A549 (cell line): ENCODE results near the gene TAOK3. TPM values are rescaled to one million over a fixed set of nuclear protein-coding genes. Genes with fewer than 3 reads are reported as not detected.

ENCODE experiments used
- ATAC-seq, 2 experiments: fragments of 200-7000 bp in 1 of 2; fragments of >200 bp in 1 of 2; cut with Nextera tagmentation in 1 of 2; cut with Tn5 transposase in 1 of 2; 3 replicates each; pipeline versions ENCODE4 v1.8.0 to v1.9.1; 2018 to 2020; ENCODE audit warnings: mild to moderate bottlenecking in 1 of 2, moderate library complexity in 1 of 2
- CTCF ChIA-PET: fragments of 300-600 bp; sonication (Branson Sonifier 250); formaldehyde crosslinking; extraction: SDS; loops from one replicate; lab custom pipeline; 2021; ENCODE audit warnings: antibody characterized with exemption, inconsistent platforms; lab: Yijun Ruan, JAX
- POLR2A ChIA-PET: fragments of 350-600 bp; formaldehyde crosslinking; extraction: SDS; loops from one replicate; lab custom pipeline; 2021; ENCODE audit warnings: antibody characterized with exemption, inconsistent platforms; lab: Yijun Ruan, JAX
- DNase-seq, 2 experiments: peaks; one replicate each; pipeline versions ENCODE4 v3.0.0 to v3.0.0-alpha.2; 2011 to 2016; ENCODE audit warnings: low read depth in 1 of 2, low spot score in 1 of 2
- FAIRE-seq: peaks from 2 replicates; lab custom pipeline; 2011; peaks lifted over from hg19 to GRCh38; lab: Jason Lieb, UNC
- H3K27ac ChIP-seq, 2 experiments: fragments of >200 bp; sonication (Bioruptor Twin); formaldehyde crosslinking; 3 replicates each; pipeline ENCODE4 v1.5.1; 2016 to 2017
- H3K4me1 ChIP-seq: fragments of >200 bp; sonication (Bioruptor Twin); formaldehyde crosslinking; 3 replicates; pipeline ENCODE4 v1.6.1; 2016
- H3K4me2 ChIP-seq: fragments of >200 bp; sonication (Bioruptor Twin); formaldehyde crosslinking; 3 replicates; pipeline ENCODE4 v1.6.1; 2016
- H3K4me3 ChIP-seq: fragments of >200 bp; sonication (Bioruptor Twin); formaldehyde crosslinking; 3 replicates; pipeline ENCODE4 v1.5.1; 2016
- H3K9me3 ChIP-seq: fragments of >200 bp; sonication (Bioruptor Twin); formaldehyde crosslinking; 3 replicates; pipeline ENCODE4 v1.6.1; 2016
- BHLHE40 ChIP-seq: IDR thresholded peaks from 2 replicates; pipeline ENCODE4 v1.6.1; 2012; ENCODE audit warnings: low read depth, low read length, inconsistent platforms
- CBX2 ChIP-seq: fragments of 200-600 bp; sonication (generic); IDR thresholded peaks from 2 replicates; pipeline ENCODE4 v1.6.1; 2016; ENCODE audit warnings: low read depth, mild to moderate bottlenecking, borderline replicate concordance
- CEBPB ChIP-seq, 2 experiments: fragments of >200 bp in 1 of 2; sonication (Bioruptor Twin) in 1 of 2; formaldehyde crosslinking in 1 of 2; IDR thresholded peaks; 2 replicates each; pipeline ENCODE4 v1.6.1; 2012 to 2016
- CHD4 ChIP-seq: fragments of 200-600 bp; sonication (generic); IDR thresholded peaks from 2 replicates; pipeline ENCODE4 v1.6.1; 2016; ENCODE audit warnings: antibody characterized with exemption, mild to moderate bottlenecking, borderline replicate concordance
- EHF ChIP-seq: fragments of 250-450 bp; sonication (Bioruptor Pico); IDR thresholded peaks from 2 replicates; pipeline ENCODE4 v1.5.0; 2020; ENCODE audit warnings: mild to moderate bottlenecking
- EHMT2 ChIP-seq: fragments of 200-600 bp; sonication (generic); IDR thresholded peaks from 2 replicates; pipeline ENCODE4 v1.6.1; 2016; ENCODE audit warnings: antibody characterized with exemption, low read depth, mild to moderate bottlenecking, moderate library complexity
- FOSL2 ChIP-seq, 2 experiments: fragments of 450-650 bp in 1 of 2; fragments of >200 bp in 1 of 2; sonication (Bioruptor Twin) in 1 of 2; formaldehyde crosslinking; IDR thresholded peaks; 2 replicates each; pipeline versions ENCODE4 v1.5.0 to v1.6.1; 2016 to 2020; ENCODE audit warnings: mild to moderate bottlenecking in 1 of 2, moderate library complexity in 1 of 2
- FOXS1 ChIP-seq: fragments of 250-450 bp; sonication (Bioruptor Pico); IDR thresholded peaks from 2 replicates; pipeline ENCODE4 v1.5.0; 2020; ENCODE audit warnings: mild to moderate bottlenecking, moderate library complexity
- GATA3 ChIP-seq: IDR thresholded peaks from 2 replicates; pipeline ENCODE4 v1.6.1; 2012; ENCODE audit warnings: borderline replicate concordance
- HDAC2 ChIP-seq: fragments of 200-600 bp; sonication (generic); IDR thresholded peaks from 2 replicates; pipeline ENCODE4 v1.6.1; 2016
- HES2 ChIP-seq: fragments of >200 bp; sonication (Bioruptor Twin); formaldehyde crosslinking; IDR thresholded peaks from 2 replicates; pipeline ENCODE4 v1.6.1; 2016
- HEYL ChIP-seq: fragments of 250-450 bp; sonication (Bioruptor Pico); IDR thresholded peaks from 2 replicates; pipeline ENCODE4 v1.8.0; 2021; ENCODE audit warnings: mild to moderate bottlenecking, moderate library complexity
- HOXA7 ChIP-seq: fragments of 250-450 bp; sonication (Bioruptor Pico); IDR thresholded peaks from 2 replicates; pipeline ENCODE4 v1.5.0; 2020; ENCODE audit warnings: mild to moderate bottlenecking, moderate library complexity
- HOXB5 ChIP-seq: fragments of 250-450 bp; sonication (Bioruptor Pico); IDR thresholded peaks from 2 replicates; pipeline ENCODE4 v1.5.0; 2020; ENCODE audit warnings: mild to moderate bottlenecking, moderate library complexity
- KDM1A ChIP-seq: fragments of 200-600 bp; sonication (generic); IDR thresholded peaks from 2 replicates; pipeline ENCODE4 v1.6.1; 2016; ENCODE audit warnings: low read depth, mild to moderate bottlenecking
- MAFK ChIP-seq: fragments of 450-650 bp; IDR thresholded peaks from 2 replicates; pipeline ENCODE4 v1.6.1; 2014; ENCODE audit not compliant: partially characterized antibody
- MAZ ChIP-seq: fragments of 150-350 bp; IDR thresholded peaks from 2 replicates; pipeline ENCODE4 v1.6.1; 2014; ENCODE audit warnings: antibody characterized with exemption, low read depth, low read length, borderline replicate concordance
- NR3C1 ChIP-seq: fragments of >200 bp; sonication (Bioruptor Twin); formaldehyde crosslinking; IDR thresholded peaks from 3 replicates; pipeline ENCODE4 v1.6.1; 2017
- PHF8 ChIP-seq: fragments of 200-600 bp; sonication (generic); IDR thresholded peaks from 2 replicates; pipeline ENCODE4 v1.6.1; 2016; ENCODE audit warnings: low read depth, mild to moderate bottlenecking, antibody characterized with exemption, moderate library complexity, borderline replicate concordance
- POLR2A ChIP-seq: IDR thresholded peaks from 2 replicates; pipeline ENCODE4 v1.6.1; 2012; ENCODE audit warnings: mild to moderate bottlenecking, low read length
- RCOR1 ChIP-seq: fragments of 150-350 bp; IDR thresholded peaks from 2 replicates; pipeline ENCODE4 v1.6.1; 2014; ENCODE audit warnings: antibody characterized with exemption, low read length, low read depth
- RNF2 ChIP-seq: fragments of 200-600 bp; sonication (generic); IDR thresholded peaks from 2 replicates; pipeline ENCODE4 v1.6.1; 2016; ENCODE audit warnings: low read depth, mild to moderate bottlenecking, antibody characterized with exemption, moderate library complexity, borderline replicate concordance
- SMC3 ChIP-seq: fragments of >200 bp; sonication (Bioruptor Twin); formaldehyde crosslinking; IDR thresholded peaks from 3 replicates; pipeline ENCODE4 v1.6.1; 2018; ENCODE audit warnings: inconsistent platforms
- SREBF2 ChIP-seq: fragments of 450-650 bp; IDR thresholded peaks from 2 replicates; pipeline ENCODE4 v1.6.1; 2014; ENCODE audit warnings: mild to moderate bottlenecking, moderate library complexity
- TFCP2L1 ChIP-seq: fragments of 250-450 bp; sonication (Bioruptor Pico); IDR thresholded peaks from 2 replicates; pipeline ENCODE4 v1.5.0; 2021; ENCODE audit warnings: mild to moderate bottlenecking
- ZFP36 ChIP-seq: fragments of 450-650 bp; IDR thresholded peaks from 2 replicates; pipeline ENCODE4 v1.6.1; 2014; ENCODE audit warnings: borderline replicate concordance; ENCODE audit not compliant: partially characterized antibody
- ZNF302 ChIP-seq: fragments of 250-450 bp; sonication (Bioruptor Pico); IDR thresholded peaks from 2 replicates; pipeline ENCODE4 v1.9.0; 2021; ENCODE audit warnings: inconsistent platforms, mild to moderate bottlenecking, moderate library complexity
- WGBS: methylation state at CpG from one replicate; pipeline ENCODE4 v1.1.6; 2017; ENCODE audit errors: missing lambda C conversion rate; 5-methylcytosine and 5-hydroxymethylcytosine counted together
- polyA plus RNA-seq, 4 experiments: library from polyadenylated mRNA; depleted of rRNA in 3 of 4; stranded (reverse); fragments of >200 nt; fragmentation: RNase III in 1 of 4; extraction: RNeasy Plus Mini Kit Qiagen cat#74134 plus additional on column Dnase treatment in 1 of 4; gene quantifications; 2 replicates in 3 of 4; 3 replicates in 1 of 4; pipeline ENCODE4 v1.2.3, GENCODE V29; 2011 to 2017
- TF ChIP-seq, protein P1 (sequence below): fragments of 250-450 bp; sonication (Bioruptor Pico); IDR thresholded peaks from 2 replicates; pipeline ENCODE4 v1.5.0; 2020; ENCODE audit warnings: low read depth, mild to moderate bottlenecking, moderate library complexity
- TF ChIP-seq, protein P2 (sequence below): IDR thresholded peaks from 2 replicates; pipeline ENCODE4 v1.6.1; 2012
- TF ChIP-seq, protein P3 (sequence below): fragments of 150-350 bp; IDR thresholded peaks from 2 replicates; pipeline ENCODE4 v1.6.1; 2014; ENCODE audit warnings: low read depth, mild to moderate bottlenecking, low read length
- TF ChIP-seq, protein P4 (sequence below): fragments of 450-650 bp; IDR thresholded peaks from 2 replicates; pipeline ENCODE4 v1.6.1; 2014; ENCODE audit warnings: antibody characterized with exemption

Gene TAOK3
- polyA plus RNA-seq, 2 of the 4 experiments (the other 2 are of a cell fraction): 13.1 to 27.6 TPM

DNA sequence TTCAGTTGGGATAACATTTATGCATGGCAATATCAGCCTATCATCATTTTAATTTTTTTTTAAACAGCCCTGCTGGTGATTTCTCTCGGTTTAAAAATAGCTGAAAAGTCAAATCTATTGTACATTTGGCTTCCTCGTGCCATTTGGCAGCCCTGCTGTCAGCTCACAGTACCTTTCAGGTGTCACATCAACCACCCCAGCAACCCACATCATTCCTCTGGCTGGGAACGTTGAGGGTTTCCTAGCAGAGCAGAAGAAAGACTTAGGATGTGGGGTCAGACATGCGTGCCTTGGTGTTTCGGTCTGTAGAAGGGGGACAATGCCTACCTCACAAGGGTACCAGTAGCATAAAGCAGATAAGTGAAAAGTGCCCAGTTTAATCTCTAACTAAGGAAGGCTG is 221.0 kb downstream of the TAOK3 start:
- TF ChIP-seq MAZ (no peak), CHD4 (no peak), SREBF2 (no peak), KDM1A (no peak), GATA3 (no peak), MAFK (no peak), PHF8 (no peak), HEYL (CRISPR knock-in tag) (no peak), SMC3 (no peak), EHF (CRISPR knock-in tag) (no peak), POLR2A (no peak), CBX2 (no peak), EHMT2 (no peak), BHLHE40 (no peak), HDAC2 (no peak), ZNF302 (CRISPR knock-in tag) (no peak)
- TF ChIP-seq, protein P1, sequence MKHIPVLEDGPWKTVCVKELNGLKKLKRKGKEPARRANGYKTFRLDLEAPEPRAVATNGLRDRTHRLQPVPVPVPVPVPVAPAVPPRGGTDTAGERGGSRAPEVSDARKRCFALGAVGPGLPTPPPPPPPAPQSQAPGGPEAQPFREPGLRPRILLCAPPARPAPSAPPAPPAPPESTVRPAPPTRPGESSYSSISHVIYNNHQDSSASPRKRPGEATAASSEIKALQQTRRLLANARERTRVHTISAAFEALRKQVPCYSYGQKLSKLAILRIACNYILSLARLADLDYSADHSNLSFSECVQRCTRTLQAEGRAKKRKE (CRISPR knock-in tag): no peak
- no peak overlapping the region for H3K27ac ChIP-seq
- no peak overlapping the region for H3K4me3 ChIP-seq
- POLR2A ChIA-PET: no interaction called here
- FAIRE-seq: no peak
- H3K4me2 ChIP-seq: no peak overlapping the region
- CTCF ChIA-PET: interaction anchor here (0.8 to 1.0 kb wide), 3 partner anchors 11 to 16 kb away, joined by 3 to 7 read pairs (median 3); partner anchors contain the start of gene PEBP1
- no peaks in the 10 kb centered on the region for H3K4me1 ChIP-seq
- DNase-seq: no peak
- ATAC-seq: no peak
- 90% methylated on average over 5 of the region's 5 CpGs for WGBS
- H3K9me3 ChIP-seq: no peaks in the 10 kb centered on the region

DNA sequence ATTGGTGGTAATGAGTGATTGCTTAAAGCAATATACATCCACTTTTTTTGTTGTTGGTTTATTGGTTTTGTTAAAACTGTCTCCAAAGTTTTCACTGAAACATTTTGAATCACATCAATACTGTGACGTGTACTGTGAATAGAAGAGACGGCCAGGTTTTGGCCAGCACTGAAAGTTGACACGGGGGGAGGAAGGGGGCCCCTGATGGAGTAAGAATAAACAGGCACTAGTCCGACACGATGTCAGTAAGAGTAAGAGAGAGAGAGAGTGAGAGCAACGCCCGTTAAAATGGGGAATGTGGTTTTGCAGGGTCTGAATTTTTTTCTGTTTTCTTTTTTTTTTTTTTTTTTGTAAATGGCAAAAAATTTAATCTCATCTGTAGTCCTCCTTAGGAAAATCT is 222.1 kb downstream of the TAOK3 start:
- 91% methylated on average over 7 of the region's 7 CpGs for WGBS
- no peak overlapping the region for H3K4me3 ChIP-seq

More for the DNA sequence above, 222.1 kb downstream of the TAOK3 start:
- Histone ChIP-seq H3K9me3 (no peaks in the 10 kb centered on the region), H3K4me1 (no peaks in the 10 kb centered on the region), H3K27ac (no peak overlapping the region), H3K4me2 (no peak overlapping the region)
- ChIA-PET POLR2A (no interaction called here), CTCF (interaction anchor here (0.5 kb wide), 1 partner anchor 906 kb away, joined by 4 read pairs; no protein-coding TSS in a partner anchor)
- ATAC-seq (no peak), DNase-seq (no peak), FAIRE-seq (no peak)
- TF ChIP-seq, protein P2, sequence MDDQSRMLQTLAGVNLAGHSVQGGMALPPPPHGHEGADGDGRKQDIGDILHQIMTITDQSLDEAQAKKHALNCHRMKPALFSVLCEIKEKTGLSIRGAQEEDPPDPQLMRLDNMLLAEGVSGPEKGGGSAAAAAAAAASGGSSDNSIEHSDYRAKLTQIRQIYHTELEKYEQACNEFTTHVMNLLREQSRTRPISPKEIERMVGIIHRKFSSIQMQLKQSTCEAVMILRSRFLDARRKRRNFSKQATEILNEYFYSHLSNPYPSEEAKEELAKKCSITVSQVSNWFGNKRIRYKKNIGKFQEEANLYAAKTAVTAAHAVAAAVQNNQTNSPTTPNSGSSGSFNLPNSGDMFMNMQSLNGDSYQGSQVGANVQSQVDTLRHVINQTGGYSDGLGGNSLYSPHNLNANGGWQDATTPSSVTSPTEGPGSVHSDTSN: no peak
- no peak for TF ChIP-seq MAZ
- no peak for TF ChIP-seq ZFP36
- TF ChIP-seq, protein P3, sequence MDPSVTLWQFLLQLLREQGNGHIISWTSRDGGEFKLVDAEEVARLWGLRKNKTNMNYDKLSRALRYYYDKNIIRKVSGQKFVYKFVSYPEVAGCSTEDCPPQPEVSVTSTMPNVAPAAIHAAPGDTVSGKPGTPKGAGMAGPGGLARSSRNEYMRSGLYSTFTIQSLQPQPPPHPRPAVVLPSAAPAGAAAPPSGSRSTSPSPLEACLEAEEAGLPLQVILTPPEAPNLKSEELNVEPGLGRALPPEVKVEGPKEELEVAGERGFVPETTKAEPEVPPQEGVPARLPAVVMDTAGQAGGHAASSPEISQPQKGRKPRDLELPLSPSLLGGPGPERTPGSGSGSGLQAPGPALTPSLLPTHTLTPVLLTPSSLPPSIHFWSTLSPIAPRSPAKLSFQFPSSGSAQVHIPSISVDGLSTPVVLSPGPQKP: no peak
- TF ChIP-seq RCOR1: no peak
- no peak for TF ChIP-seq CEBPB (IDR thresholded peaks at IDR 0.05)
- TF ChIP-seq FOSL2 (IDR thresholded peaks at IDR 0.05): no peak
- no peak for TF ChIP-seq FOSL2 (CRISPR knock-in tag; IDR thresholded peaks at IDR 0.05)
- TF ChIP-seq HOXA7: no peak
- no peak for TF ChIP-seq FOXS1 (CRISPR knock-in tag)
- TF ChIP-seq MAFK: no peak
- no peak for TF ChIP-seq HOXB5
- TF ChIP-seq TFCP2L1: no peak
- TF ChIP-seq, protein P4, sequence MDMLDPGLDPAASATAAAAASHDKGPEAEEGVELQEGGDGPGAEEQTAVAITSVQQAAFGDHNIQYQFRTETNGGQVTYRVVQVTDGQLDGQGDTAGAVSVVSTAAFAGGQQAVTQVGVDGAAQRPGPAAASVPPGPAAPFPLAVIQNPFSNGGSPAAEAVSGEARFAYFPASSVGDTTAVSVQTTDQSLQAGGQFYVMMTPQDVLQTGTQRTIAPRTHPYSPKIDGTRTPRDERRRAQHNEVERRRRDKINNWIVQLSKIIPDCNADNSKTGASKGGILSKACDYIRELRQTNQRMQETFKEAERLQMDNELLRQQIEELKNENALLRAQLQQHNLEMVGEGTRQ: no peak
- no peak for TF ChIP-seq NR3C1
- TF ChIP-seq, protein P1 (CRISPR knock-in tag): no peak
- no peak for TF ChIP-seq CBX2
- no peak for TF ChIP-seq RNF2
- TF ChIP-seq HES2: no peak
